CD4-positive, alpha-beta T cell treated with Interleukin-15 for 1 hour (primary cell): Measurements from ENCODE around the gene B3GAT1.

Experiments used
- DNase-seq: peaks from one replicate; pipeline ENCODE4 v3.0.0-alpha.2; 2020

Gene B3GAT1

GRCh38 chr11:134441281-134441680 is 29.2 kb upstream of the B3GAT1 start:
- no peak for DNase-seq

DNA sequence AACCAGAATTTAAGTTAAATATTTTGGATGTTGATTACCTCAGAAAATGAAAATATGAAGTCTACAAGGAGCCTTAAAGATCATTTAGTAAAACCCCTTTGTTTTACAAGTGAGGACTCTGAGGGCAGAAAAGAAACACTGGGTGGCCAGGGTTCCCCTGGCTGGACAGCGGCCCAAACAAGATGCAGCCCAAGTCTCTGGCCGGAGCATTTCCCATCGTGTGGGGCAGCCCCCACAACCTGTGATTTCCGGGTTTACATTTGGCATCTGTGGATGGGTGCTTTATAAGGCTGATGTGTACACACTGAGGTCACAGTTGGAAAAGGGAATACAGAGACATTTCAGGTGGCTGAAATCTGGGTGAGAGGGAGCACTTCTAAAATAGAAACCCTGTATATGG is 28.8 kb upstream of the B3GAT1 start:
- no peak for DNase-seq

DNA sequence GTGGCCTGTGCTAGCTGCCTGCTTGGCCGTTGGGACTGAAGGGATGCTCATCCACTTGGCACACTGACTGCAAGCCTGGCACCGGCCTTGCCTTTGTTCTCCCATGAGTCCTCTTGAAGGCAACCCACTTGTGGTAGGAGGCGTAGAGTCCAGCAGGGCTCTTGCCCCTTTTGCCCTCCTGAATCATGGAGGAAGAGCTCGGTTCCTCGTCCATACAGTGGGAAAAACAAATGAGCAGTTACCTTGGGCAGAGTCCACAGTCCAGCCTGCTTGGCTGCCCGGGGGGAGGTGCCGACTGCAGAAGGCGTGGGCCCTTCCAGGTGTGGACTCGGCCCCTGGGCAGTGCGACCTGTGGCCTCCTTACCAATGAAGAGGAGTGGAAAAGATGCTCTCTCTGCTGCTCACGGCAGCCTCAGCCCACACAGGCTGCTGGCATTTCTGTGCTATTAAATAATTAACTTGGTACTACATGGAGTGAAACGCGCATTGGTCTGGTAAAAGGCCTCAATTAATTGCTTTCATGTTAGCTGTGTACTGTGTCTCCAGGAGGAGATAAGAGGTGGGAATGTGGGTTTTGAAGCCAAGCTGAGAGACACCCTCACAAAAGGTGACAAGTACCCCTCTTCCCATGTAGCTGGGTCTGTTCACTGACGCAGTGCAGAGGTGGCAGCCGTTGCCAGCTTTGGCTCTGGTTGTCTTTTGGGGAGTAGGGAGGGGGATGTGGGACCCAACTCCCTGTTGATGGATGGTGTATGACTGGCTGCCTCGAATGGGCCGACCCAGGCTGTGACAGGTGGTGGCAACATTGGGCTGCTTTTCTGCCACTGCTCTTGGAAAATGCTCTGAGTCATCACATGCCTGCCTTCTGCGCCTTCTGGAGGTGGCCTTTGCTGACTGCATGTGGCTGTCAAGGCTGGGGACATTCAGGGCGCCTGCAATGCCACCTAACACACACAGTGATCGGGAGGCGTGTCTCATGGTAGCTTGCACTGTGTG is 26.8 kb upstream of the B3GAT1 start:
- no peak for DNase-seq

- DNase-seq, result no peak
Measured at GRCh38 chr11:134437821-134438220, 25.8 kb upstream of the B3GAT1 start.

DNA sequence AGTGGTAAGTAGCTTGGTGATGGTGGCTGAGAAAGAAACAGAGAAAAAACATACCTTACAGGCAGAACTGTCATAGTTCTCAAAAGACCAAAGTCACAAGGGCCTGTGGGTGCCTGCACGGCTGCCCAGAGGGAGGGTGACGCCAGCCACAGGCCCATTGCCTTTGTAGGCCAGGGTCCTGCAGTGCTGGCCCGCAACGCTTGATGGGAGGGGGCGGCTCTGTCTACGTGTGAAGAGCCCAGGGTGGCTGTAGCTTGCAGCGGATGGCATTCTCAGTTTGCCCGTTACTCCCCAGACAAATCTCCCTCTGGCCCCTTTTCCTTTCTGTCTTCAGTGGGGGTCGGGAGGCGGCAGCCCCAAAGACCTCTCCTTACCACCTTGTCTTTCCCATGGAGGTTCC is 24.7 kb upstream of the B3GAT1 start:
- no peak for DNase-seq

GRCh38 chr11:134433806-134434205 is 21.8 kb upstream of the B3GAT1 start:
- no peak for DNase-seq

- DNase-seq, result no peak
Measured at GRCh38 chr11:134433251-134433650, 21.2 kb upstream of the B3GAT1 start.

- no peak for DNase-seq
Measured at GRCh38 chr11:134432776-134433175, 20.7 kb upstream of the B3GAT1 start.

DNA sequence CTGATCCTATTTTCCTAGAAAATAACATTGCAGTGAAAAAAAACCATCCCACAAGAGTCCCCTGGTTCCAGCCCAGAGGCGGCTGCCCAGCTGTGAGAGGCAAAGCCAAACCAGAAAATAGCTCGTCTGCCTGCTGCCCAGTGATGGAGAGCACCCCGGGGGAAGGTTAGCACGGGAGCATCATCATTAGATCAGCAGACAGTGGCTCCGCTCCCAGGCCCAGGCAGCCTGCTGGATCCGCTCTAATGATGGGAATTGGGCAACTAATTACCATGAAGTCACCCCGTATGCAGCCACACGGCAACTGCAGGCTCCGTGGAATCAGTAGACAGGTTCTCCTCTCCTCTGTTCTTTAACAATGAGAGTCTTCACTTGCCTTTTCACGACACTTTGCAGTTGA is 17.1 kb upstream of the B3GAT1 start:
- DNase-seq, result no peak

GRCh38 chr11:134425816-134426536 is 13.9 kb upstream of the B3GAT1 start:
- no peak for DNase-seq

- DNase-seq, result no peak
Measured at GRCh38 chr11:134425413-134425812, 13.4 kb upstream of the B3GAT1 start.

DNA sequence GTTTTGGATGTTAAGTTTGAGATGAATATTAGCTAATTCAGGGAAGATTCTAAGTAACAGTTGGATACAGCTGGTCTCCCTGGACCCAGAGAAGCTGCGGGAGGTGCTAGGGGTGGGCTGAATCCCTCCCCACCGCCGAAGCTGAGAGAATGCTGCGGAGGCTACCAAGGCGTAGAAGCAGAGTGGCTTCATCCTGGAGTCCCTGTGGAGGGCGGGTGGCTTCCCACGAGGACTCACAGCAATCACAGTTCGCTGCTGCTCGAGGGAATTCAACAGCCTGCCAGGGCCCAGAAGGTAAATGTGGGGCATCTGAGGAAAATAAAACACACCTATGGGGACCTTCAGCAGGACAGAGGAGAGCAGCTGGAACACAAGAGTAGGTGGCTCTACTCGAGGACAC is 11.1 kb upstream of the B3GAT1 start:
- DNase-seq, result no peak

DNA sequence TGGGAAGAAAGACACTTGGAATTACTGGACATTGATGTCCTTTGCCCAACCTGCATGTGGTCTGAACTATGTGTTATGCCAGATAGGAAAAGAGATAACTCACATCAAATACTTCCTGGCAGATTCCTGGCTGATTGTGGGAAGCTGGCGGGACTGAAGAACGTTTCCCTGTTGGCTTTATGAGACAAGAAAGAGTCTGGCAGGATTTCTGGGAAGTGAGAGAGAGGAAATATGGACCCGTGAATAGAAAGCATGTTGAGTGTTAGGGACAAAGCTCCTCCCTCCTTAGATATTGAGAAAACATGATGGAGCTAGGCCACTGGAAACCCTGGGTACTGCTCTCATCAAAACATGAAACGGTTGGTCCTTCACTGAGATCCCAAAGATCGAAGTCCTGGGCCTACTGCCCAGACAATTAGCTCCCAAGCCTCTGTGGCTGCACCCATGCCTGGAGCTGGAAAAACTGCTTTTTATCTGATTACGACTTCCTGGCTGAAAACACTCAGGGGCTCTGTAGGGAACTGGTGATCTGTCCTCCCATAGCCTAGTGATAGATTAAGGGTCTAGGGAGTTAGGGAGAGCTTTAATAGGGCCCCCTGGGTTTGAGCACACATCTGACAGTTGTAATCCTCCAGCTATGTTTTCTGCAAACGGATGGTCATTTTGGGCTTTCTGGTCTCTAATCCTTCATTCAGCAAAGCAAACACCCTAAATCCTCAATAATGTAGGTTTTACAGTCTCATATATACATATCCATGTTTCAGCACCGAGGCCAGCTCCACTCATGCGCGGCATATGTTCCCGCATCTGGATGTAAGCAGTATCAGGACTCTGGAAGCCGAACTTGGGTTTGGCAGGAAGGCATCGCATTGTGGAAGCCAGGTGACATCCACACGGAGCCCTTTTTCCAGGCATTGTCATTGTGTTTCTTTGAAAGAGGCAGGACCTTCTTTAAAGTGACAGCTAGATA is 6.1 kb upstream of the B3GAT1 start:
- DNase-seq, result no peak

- no peak for DNase-seq
Measured at GRCh38 chr11:134416726-134417125, 4.7 kb upstream of the B3GAT1 start.

DNA sequence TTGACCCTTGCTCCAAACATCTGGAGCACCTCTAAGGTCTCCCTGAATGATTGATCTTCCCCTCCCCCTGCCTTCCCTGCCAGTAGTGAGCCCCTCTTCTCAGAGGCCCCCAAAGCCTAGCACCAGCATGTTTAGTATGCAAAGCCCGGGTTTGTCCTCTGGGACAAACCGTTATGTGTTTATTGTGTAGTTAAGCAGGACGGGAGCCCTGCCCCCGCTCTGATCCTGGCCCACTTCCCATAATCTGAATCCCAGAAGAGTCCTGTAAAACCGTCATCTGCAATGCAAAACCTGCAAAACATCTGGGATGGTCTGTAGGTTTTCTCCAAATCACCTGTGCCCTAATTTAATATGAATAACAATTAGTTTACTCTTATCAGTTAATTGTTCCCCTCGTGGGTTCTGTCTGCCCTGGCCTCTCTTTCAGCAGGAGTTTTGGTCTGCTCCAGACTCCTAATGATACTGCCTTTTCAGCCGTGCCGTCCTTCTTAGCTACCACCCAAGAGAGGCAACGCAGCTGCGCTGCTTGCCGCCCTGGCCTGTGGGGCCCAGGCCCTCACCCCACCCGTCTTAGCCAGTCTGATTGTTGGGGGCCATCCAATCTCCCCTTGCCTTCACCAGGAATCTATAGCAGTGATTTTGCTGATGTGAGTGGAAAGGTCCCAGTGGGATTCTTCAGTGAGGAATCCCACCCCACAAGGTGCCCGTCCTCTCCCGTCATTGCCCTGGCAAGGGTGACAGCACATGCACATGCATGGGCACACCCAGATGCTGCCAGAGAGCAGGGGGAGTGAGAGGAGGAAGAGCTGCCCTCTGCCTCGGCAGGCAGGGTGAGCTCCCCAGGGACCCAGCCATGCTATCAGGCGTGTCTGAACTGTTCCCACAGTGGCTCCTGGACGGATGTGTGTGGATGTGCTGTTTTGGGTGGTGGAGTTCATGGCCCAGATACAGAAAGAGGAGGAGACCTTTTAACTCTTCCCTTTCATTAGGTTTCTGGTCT is 3.0 kb upstream of the B3GAT1 start:
- DNase-seq, result no peak

- DNase-seq, result no peak
Measured at GRCh38 chr11:134413826-134414731, 2.0 kb upstream of the B3GAT1 start.

GRCh38 chr11:134413043-134413825 is 1.2 kb upstream of the B3GAT1 start:
- DNase-seq, result no peak

DNA sequence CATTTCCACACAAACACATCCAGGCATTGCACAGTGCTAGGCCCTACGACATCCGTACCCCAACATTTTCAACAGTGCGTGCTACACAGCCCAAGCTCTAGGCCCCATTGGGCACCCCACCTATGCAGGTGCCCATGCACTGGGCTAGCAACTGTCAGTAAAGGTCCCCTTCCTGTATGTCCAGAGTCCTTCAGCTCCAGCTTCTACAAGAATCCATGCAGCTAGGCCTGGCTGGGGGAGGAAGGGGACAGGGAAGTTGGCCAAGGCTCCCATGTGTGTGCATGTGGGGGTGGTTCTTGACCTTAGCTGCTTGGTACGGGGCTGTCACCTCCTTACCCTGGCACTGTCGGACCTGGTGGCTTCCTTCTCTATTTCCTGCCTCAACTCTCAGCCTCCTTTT is 1.3 kb downstream of the B3GAT1 start:
- DNase-seq, result no peak

GRCh38 chr11:134409552-134410429 is 2.3 kb downstream of the B3GAT1 start:
- no peak for DNase-seq
